Osteocyte (in vitro differentiated cells): Measurements from ENCODE around the gene TRPC4AP. TPM values are rescaled to one million over a fixed set of nuclear protein-coding genes. Genes with fewer than 3 reads are reported as not detected.

ENCODE experiments used
- DNase-seq: peaks from one replicate; pipeline ENCODE4 v3.0.0; 2021; ENCODE audit warnings: mixed read lengths; ENCODE audit not compliant: unreplicated experiment; ENCODE audit errors: extremely low spot score
- H3K27ac Mint-ChIP-seq: one replicate; pipeline ENCODE4 v1.8.0; 2021; ENCODE audit warnings: mild to moderate bottlenecking, mixed read lengths; ENCODE audit not compliant: unreplicated experiment
- H3K27me3 Mint-ChIP-seq: one replicate; pipeline ENCODE4 v1.8.0; 2021; ENCODE audit warnings: mixed read lengths; ENCODE audit not compliant: unreplicated experiment
- H3K36me3 Mint-ChIP-seq: one replicate; pipeline ENCODE4 v1.8.0; 2021; ENCODE audit warnings: mixed read lengths; ENCODE audit not compliant: unreplicated experiment
- H3K4me1 Mint-ChIP-seq: one replicate; pipeline ENCODE4 v1.8.0; 2021; ENCODE audit warnings: mixed read lengths; ENCODE audit not compliant: unreplicated experiment
- H3K4me3 Mint-ChIP-seq: one replicate; pipeline ENCODE4 v1.8.0; 2021; ENCODE audit warnings: mild to moderate bottlenecking, moderate library complexity, mixed read lengths; ENCODE audit not compliant: unreplicated experiment
- H3K9me3 Mint-ChIP-seq: one replicate; pipeline ENCODE4 v1.8.0; 2021; ENCODE audit warnings: mixed read lengths; ENCODE audit not compliant: unreplicated experiment
- CTCF ChIP-seq: fragments of 200-600 bp; sonication (generic); IDR thresholded peaks from 2 replicates; pipeline ENCODE4 v1.5.0; 2021; ENCODE audit warnings: antibody characterized with exemption, mild to moderate bottlenecking, moderate library complexity
- total RNA-seq: library from RNA; stranded (reverse); gene quantifications from 2 replicates; pipeline ENCODE4 v1.2.1, GENCODE V29; 2021

Gene TRPC4AP
- total RNA-seq, 1 donor from 2014 or later = 83.0 TPM

- DNase-seq = no peak
- Mint-ChIP-seq H3K27me3 (peaks cover 10% of the 10 kb centered on the region), H3K27ac (no peak overlapping the region), H3K9me3 (no peaks in the 10 kb centered on the region), H3K36me3 (no peaks in the 10 kb centered on the region), H3K4me1 (peaks cover 13% of the 10 kb centered on the region), H3K4me3 (no peak overlapping the region)
- no peak for TF ChIP-seq CTCF
Measured at GRCh38 chr20:34980543-34981233, 111.9 kb downstream of the TRPC4AP start.

- TF ChIP-seq CTCF = no peak
- DNase-seq = no peak
- H3K27me3 Mint-ChIP-seq = peaks cover 10% of the 10 kb centered on the region
- no peak overlapping the region for H3K4me3 Mint-ChIP-seq
- H3K4me1 Mint-ChIP-seq = peaks cover 10% of the 10 kb centered on the region
- H3K9me3 Mint-ChIP-seq = no peaks in the 10 kb centered on the region
- no peak overlapping the region for H3K27ac Mint-ChIP-seq
- H3K36me3 Mint-ChIP-seq = no peaks in the 10 kb centered on the region
Measured at GRCh38 chr20:34979366-34980153, 113.0 kb downstream of the TRPC4AP start.

GRCh38 chr20:34978092-34978744 is 114.4 kb downstream of the TRPC4AP start:
- Mint-ChIP-seq H3K9me3 (no peaks in the 10 kb centered on the region), H3K27me3 (peaks cover 8% of the 10 kb centered on the region), H3K36me3 (no peaks in the 10 kb centered on the region), H3K27ac (no peak overlapping the region), H3K4me3 (no peak overlapping the region), H3K4me1 (peaks cover 4% of the 10 kb centered on the region)
- TF ChIP-seq CTCF = no peak
- no peak for DNase-seq

DNA sequence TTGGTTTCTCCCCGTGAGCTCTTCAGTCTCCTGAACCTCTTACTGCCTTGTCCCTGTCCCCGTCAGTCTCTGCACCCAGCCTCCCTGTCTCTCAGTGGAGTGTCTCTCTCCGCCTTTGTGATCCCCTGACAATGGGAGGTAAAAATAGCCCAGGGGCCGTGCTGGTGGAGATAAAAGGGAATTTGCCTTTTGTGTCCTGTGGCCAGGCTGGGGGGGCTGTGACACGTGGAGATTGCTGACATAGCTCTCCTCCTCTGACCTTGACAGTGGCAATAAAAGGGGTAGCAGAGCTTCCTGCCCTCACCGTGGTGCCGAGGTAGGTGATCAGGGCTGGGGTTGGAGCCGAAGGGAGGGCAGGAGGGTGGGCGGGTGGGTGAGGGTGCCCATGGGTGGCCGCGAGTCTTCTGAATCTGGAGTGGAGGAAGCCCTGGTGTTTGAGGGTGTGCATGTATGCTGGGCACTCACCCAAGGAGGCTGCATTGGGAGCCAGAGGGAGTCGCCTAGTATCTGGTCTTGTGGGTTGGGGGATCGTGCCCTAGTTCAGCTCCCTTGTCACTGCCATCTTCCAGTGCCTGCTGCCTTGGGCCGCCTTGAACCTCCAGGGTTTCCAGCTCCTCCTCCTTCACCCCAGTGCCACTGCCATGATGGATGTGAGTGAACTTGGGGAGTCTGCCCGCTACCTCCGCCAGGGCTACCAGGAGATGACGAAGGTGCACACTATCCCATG is 115.1 kb downstream of the TRPC4AP start:
- Mint-ChIP-seq H3K27ac (no peak overlapping the region), H3K4me1 (no peaks in the 10 kb centered on the region), H3K36me3 (no peaks in the 10 kb centered on the region), H3K9me3 (no peaks in the 10 kb centered on the region), H3K27me3 (peaks cover 7% of the 10 kb centered on the region), H3K4me3 (no peak overlapping the region)
- no peak for TF ChIP-seq CTCF
- no peak for DNase-seq
